Fibroblast of the aortic adventitia (primary cell): ENCODE measurements around the gene RUNX2. TPM values are rescaled to one million over a fixed set of nuclear protein-coding genes. Genes with fewer than 3 reads are reported as not detected.

Source experiments
- DNase-seq: peaks from one replicate; pipeline ENCODE4 v3.0.0-alpha.2; 2010; ENCODE audit warnings: low read depth
- H3K4me3 ChIP-seq: 2 replicates; pipeline ENCODE4 v1.5.1; 2011; ENCODE audit warnings: low read depth, mild to moderate bottlenecking, control low read depth, low read length, moderate library complexity
- CTCF ChIP-seq: IDR thresholded peaks from 2 replicates; pipeline ENCODE4 v1.5.1; 2011; ENCODE audit warnings: mild to moderate bottlenecking, low read length, control low read depth, inconsistent platforms; ENCODE audit not compliant: insufficient read depth
- total RNA-seq: library from RNA; depleted of rRNA; stranded (reverse); fragments of >200 nt; gene quantifications from 2 replicates; pipeline ENCODE4 v1.2.3, GENCODE V29; 2012; ENCODE audit warnings: low replicate concordance

RUNX2 gene
- total RNA-seq, 1 donor: 5.8 TPM

DNA sequence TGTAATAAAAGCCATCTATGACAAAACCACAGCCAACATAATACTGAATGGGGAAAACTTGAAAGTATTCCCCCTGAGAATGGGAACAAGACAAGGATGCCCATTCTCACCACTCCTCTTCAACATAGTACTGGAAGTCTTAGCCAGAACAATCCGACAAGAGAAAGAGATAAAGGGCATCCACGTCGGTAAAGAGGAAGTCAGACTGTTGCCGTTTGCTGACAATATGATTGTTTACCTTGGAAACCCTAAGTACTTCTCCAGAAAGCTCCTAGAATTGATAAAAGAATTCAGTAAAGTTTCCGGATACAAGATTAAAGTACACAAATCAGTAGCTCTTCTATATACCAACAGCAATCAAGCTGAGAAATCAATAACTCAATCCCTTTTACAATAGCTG is 14.0 kb upstream of the RUNX2 start:
- no peak for TF ChIP-seq CTCF
- no peak overlapping the region for H3K4me3 ChIP-seq
- DNase-seq: no peak

GRCh38 chr6:45320349-45320748 is 7.8 kb upstream of the RUNX2 start:
- no peak for DNase-seq
- TF ChIP-seq CTCF: no peak
- no peak overlapping the region for H3K4me3 ChIP-seq

DNA sequence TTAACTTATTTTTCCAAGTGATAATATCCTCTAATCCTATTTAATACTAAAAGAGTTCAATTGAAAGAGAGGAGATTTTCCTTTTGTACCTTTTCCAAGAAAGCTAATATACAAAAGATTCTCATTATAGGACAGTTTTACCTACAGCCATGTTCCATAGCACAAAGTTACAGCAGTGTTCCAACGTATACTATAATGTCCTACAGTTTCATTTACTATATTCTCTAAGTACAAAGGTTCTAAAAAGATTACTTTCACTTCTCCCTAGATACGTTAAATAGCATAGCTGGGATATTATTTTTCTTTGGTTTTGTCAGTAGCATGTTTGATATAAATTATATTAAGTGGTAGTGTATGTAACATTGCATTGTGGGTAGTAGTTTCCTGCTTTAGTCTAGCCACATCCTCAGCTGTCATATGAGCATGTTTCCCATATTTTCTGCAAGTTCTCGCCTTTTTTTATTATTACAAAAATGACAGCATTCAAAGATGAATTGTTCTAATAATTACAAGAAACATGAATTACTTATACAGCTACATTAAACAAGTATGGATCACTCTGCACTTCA is 4.4 kb upstream of the RUNX2 start:
- no peak for DNase-seq
- no peak for TF ChIP-seq CTCF
- no peak overlapping the region for H3K4me3 ChIP-seq

- no peak overlapping the region for H3K4me3 ChIP-seq
These were observed 1.3 kb upstream of the RUNX2 start for GRCh38 chr6:45326698-45327417.

DNA sequence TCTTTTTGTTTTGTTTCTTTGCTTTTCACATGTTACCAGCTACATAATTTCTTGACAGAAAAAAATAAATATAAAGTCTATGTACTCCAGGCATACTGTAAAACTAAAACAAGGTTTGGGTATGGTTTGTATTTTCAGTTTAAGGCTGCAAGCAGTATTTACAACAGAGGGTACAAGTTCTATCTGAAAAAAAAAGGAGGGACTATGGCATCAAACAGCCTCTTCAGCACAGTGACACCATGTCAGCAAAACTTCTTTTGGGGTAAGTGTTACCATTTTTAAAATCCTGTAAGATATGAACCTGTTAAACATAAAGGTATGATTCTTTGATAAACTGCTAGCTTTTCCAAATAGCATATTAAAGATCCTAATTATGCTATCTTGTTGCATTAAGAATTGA is 393 bp downstream of the RUNX2 start:
- TF ChIP-seq CTCF: no peak

More at GRCh38 chr6:45326698-45327417, 1.3 kb upstream of the RUNX2 start:
- no peak for DNase-seq
- TF ChIP-seq CTCF: no peak

GRCh38 chr6:45344900-45345299 is 16.8 kb downstream of the RUNX2 start:
- no peak for TF ChIP-seq CTCF
- no peak overlapping the region for H3K4me3 ChIP-seq
- no peak for DNase-seq

More for the DNA sequence above, 393 bp downstream of the RUNX2 start:
- DNase-seq: no peak
- H3K4me3 ChIP-seq: peak overlapping the region; percentile 53

- DNase-seq: peak; percentile 14
- no peak for TF ChIP-seq CTCF
- no peak overlapping the region for H3K4me3 ChIP-seq
These were observed 22.1 kb downstream of the RUNX2 start for GRCh38 chr6:45350186-45350710.
